HTERT RPE-1 (cell line): Measurements from ENCODE around the gene TMEM235.
"Not testable (repeated sequence)": the region's sequence is repeated elsewhere in the genome, so short reads cannot be mapped to it uniquely, and the experiment has no call there.

Source experiments
- in situ Hi-C: fragments of 300-500 bp; cut with MboI; formaldehyde crosslinking; loops from 4 replicates; pipeline ENCODE4 v1.14.3; 2020; ENCODE audit warnings: low sequenced_read_pairs

The TMEM235 gene

GRCh38 chr17:78214706-78215061, 16.7 kb upstream of the TMEM235 start:
- in situ Hi-C loops, result no loop called here

GRCh38 chr17:78219396-78220150, 11.9 kb upstream of the TMEM235 start:
- in situ Hi-C loops, result no loop called here

- in situ Hi-C loops, result no loop called here
These were observed 8.4 kb upstream of the TMEM235 start for GRCh38 chr17:78223061-78223460.

GRCh38 chr17:78223765-78224164, 7.7 kb upstream of the TMEM235 start:
- in situ Hi-C loops, result no loop called here

- in situ Hi-C loops, result no loop called here
These were observed 7.0 kb upstream of the TMEM235 start for GRCh38 chr17:78224231-78225087.

GRCh38 chr17:78225088-78225865, 6.2 kb upstream of the TMEM235 start:
- in situ Hi-C loops, result no loop called here

- in situ Hi-C loops, result no loop called here
These were observed 5.2 kb upstream of the TMEM235 start for GRCh38 chr17:78226055-78226758.

GRCh38 chr17:78226759-78227454, 4.5 kb upstream of the TMEM235 start:
- in situ Hi-C loops, result no loop called here

- in situ Hi-C loops, result no loop called here
These were observed 3.9 kb upstream of the TMEM235 start for GRCh38 chr17:78227455-78227916.

- in situ Hi-C loops, result no loop called here
These were observed 3.3 kb upstream of the TMEM235 start for GRCh38 chr17:78228176-78228575.

- in situ Hi-C loops, result no loop called here
These were observed 1.0 kb upstream of the TMEM235 start for GRCh38 chr17:78230252-78230962.

- in situ Hi-C loops, result no loop called here
These were observed 794 bp downstream of the TMEM235 start for GRCh38 chr17:78231991-78232858.

GRCh38 chr17:78232859-78233173, 1.4 kb downstream of the TMEM235 start:
- in situ Hi-C loops, result no loop called here

GRCh38 chr17:78233678-78234077, 2.2 kb downstream of the TMEM235 start:
- in situ Hi-C loops, result no loop called here

- in situ Hi-C loops, result no loop called here
These were observed 2.9 kb downstream of the TMEM235 start for GRCh38 chr17:78234261-78234865.

- in situ Hi-C loops, result not testable (repeated sequence)
These were observed 3.6 kb downstream of the TMEM235 start for GRCh38 chr17:78235022-78235421.

GRCh38 chr17:78235885-78236284, 4.5 kb downstream of the TMEM235 start:
- in situ Hi-C loops, result no loop called here
